Muscle of arm (tissue), 12 donors: ENCODE measurements around the gene SMURF1. TPM values are rescaled to one million over a fixed set of nuclear protein-coding genes. Genes with fewer than 3 reads are reported as not detected.

Experiments
- DNase-seq: peaks from one replicate; pipeline ENCODE4 v3.0.0-alpha.2; 2013
- polyA plus RNA-seq, 12 donors: library from polyadenylated mRNA; unstranded; fragments of 120-200 nt; gene quantifications; one replicate each; pipeline ENCODE4 v1.2.1, GENCODE V29; 2013; ENCODE audit not compliant: insufficient read length in 12 of 12

The SMURF1 gene
- polyA plus RNA-seq, 12 donors, result 8.0 to 14.7 (median 9.1) TPM; not detected in 1

GRCh38 chr7:99029466-99030435 lies 114.2 kb downstream of the SMURF1 start:
- no peak for DNase-seq

DNA sequence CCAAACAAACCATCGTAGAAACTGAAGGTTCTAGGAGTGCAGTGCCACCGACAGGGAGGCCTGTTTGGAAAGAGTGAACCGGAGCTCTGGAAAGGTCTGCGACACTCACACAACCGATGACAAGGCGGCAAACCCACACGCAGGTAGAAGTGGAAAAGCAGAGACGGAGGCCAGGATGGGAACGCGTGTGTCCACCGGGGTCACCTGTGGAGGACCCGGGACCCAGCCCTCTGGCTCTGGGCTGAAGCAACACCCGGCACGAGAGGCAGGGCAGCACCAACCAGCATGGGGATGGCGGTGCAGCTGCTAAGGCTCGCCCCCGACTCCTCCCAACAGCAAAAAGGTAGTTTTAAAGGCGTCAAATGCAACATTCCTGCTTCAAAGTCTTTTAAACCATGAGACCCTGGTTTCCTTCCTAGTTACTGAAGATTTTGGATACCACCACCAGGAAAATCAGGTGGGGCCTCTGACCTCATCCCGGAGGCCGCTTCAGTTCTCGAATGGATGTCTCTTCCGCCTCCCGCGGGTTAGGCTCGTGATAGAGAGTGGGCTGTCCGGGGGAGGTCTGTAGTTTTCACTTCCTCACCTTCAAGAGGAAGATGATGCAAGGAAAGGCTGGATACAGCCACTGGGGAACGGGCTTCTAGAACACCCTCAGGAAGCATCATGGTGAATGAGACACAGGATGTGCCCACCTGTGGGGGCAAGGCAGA lies 115.5 kb downstream of the SMURF1 start:
- DNase-seq, result no peak

DNA sequence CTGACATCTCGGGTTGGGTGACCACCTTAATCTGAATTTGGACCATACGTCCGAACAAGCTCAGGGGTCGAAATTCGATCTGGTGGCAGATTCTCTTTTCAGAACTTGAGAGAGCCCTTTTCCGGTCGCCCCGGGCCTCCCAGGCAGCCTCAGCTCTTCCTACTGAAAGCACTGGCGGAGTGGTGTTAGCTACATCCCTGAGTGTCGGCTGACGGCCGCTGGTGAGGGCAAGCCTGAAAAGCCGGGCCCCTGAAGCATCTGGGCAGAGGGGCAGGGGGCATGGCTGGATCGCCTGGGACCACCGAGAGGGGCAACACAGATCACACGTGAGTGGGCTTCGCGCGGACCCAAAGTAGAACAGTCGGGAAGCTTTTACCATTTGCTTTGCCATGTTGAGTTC lies 116.1 kb downstream of the SMURF1 start:
- DNase-seq, result no peak

DNA sequence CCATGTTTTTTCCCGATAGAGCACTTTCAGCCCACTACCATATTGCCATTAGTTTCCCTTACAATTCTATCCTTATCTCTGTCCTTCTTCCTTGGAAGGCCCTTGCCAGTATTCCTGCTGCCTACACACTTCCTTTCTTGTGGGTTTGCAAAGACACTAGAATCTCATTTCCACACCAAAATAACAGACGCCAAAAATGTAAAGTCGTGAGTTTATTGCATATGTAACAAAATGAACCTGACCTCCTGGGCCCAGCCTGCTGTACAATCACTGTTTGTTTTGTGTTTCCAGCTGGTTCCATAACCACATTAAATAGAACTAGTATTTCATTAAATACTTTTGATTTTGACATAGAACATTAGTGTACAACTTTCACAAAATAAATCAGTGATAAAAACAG lies 116.7 kb downstream of the SMURF1 start:
- no peak for DNase-seq

DNA sequence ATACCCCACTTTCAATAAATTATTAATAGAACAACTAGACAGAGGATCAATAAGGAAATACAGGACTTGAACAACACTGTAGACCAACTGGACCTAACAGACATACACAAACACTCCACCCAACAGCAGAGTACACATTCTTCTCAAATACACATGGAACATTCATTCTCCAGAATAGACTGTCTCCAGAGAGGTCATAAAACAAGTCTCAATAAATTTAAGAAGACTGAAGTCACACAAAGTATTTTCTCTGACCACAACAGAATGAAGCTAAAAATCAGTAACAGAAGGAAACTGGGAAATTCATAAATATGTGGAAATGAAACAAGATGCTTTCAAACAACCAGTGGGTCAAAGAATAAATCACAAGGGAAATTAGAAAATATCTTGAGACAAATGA lies 119.8 kb downstream of the SMURF1 start:
- DNase-seq, result no peak

GRCh38 chr7:99021941-99022560 lies 121.9 kb downstream of the SMURF1 start:
- DNase-seq, result no peak

GRCh38 chr7:99020413-99020715 lies 123.5 kb downstream of the SMURF1 start:
- no peak for DNase-seq

- peak; percentile 48 for DNase-seq
Observed at GRCh38 chr7:99019523-99020412, 124.1 kb downstream of the SMURF1 start.

DNA sequence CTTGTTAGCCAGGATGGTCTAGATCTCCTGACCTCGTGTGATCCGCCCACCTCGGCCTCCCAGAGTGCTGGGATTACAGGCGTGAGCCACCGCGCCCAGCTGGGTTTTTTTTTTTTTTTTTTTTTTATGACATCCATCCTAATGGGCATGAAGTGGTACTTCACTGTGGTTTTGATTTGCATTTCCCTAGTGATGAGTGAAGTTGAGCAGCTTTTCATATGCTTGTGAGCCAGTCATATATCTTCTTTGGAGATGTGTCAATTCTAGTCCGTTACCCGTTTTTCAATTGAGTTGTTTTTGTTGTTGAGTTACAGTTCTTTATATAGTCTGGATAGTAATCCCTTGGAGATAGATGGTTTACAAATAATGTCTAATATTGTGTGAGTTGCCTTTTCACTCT lies 127.7 kb downstream of the SMURF1 start:
- no peak for DNase-seq

DNA sequence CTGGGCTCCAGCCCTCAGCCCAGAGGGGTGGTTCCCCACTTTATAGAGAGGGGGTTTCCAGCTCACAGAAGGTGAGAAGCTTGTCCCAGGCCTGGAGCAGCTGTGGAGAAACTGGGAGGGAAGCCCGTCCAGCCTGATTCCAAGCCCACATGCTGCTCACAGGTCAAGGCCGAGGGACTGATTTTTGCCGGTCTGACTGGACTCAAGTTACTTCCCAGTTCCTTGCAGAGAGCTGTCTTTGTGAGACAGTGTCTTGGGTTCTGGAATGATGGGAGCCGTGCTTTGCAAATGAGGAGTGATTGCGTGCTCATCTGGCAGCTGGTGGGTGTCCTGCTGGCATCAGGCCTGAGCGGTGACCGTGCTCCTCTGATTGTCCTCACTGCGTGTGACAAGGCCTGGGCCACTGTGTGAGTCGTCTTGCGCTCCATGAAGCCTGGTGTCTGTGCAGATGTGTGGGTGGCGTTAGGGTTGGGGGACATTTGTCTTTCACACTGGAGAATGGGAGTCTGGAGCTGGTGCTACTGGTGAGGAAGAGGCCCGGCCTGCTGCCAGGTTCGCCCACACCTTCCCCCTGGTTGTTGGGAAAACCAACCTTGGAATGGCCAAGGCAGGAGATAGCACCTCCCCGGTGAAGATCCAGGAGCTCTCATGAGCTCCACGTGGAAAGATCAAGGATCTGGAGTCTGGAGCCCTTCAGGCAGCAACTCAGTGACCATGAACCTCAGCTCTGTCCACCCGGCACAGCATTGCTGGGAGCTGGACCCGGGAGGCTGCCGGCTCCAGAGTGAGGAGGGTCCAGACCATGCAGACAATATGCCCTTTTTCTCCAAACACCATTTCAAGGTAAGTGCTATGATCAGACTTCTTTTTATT lies 129.6 kb downstream of the SMURF1 start:
- no peak for DNase-seq

GRCh38 chr7:99013266-99014112 lies 130.4 kb downstream of the SMURF1 start:
- no peak for DNase-seq

DNA sequence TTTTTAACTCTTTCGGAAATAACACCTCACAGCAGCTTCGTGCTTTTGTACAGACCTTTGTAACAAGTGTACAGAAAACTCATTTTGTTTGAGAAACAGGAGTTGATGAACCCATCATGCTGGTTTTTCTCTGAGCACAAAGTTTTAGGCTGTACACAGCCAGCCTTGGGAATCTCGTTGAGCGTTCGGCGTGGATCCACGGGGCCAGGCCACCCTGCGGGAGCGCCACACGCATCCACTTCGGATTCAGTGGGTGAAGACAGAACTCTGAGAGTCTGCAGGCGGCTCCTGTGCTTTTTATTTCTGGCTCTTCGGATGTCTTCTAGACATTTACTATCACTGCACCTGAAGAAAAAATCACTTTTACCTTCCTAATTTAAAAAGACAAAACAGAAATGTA lies 131.2 kb downstream of the SMURF1 start:
- no peak for DNase-seq

GRCh38 chr7:99011706-99012404 lies 132.1 kb downstream of the SMURF1 start:
- DNase-seq, result no peak

- DNase-seq, result no peak
Observed at GRCh38 chr7:99011341-99011705, 132.6 kb downstream of the SMURF1 start.

- DNase-seq, result no peak
Observed at GRCh38 chr7:99010281-99010680, 133.6 kb downstream of the SMURF1 start.

- no peak for DNase-seq
Observed at GRCh38 chr7:99008921-99009530, 134.9 kb downstream of the SMURF1 start.

GRCh38 chr7:99008181-99008631 lies 135.7 kb downstream of the SMURF1 start:
- DNase-seq, result no peak

- no peak for DNase-seq
Observed at GRCh38 chr7:99006739-99007424, 137.0 kb downstream of the SMURF1 start.
